Pons (tissue), 1 donor: ENCODE results near the gene ZNF581.
A peak's percentile ranks its signal among the peaks of the same experiment; 100 is the strongest.

ENCODE experiments used
- DNase-seq: peaks from one replicate; pipeline ENCODE4 v3.0.0-alpha.2; 2016; ENCODE audit warnings: low spot score

The ZNF581 gene

DNA sequence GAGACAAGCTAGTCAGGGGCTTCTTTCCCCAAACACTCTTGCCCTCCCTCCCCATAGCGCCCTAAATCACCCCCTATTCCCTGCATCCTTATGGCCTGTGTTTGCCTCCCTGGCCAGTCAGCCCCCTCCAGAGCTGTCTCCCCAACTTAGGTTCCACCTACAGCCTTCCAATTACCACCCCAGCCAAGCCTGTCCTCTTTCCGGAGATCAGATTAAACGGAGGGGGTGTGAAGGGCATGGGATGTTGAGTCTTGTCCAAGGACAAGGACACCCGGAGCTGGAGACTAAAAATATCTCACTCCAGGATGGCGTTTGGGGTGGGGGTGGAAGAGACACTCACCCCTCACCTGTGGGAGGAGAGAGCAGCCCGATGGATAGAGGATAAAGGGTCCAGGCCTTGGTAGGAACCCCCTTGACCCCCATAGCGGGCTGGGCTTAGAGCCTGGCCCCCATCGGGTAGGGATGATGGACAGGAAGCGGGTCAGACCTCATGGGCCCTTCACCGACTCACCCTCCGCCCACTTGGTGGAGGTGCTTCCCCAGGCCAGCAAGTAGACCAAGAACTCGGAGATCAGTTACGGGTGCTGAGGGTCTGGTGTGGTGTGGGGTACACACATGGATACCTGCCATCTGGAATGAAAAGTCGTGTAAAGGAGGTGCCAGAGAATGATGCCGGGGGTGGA lies 32.0 kb upstream of the ZNF581 start:
- DNase-seq, result no peak

DNA sequence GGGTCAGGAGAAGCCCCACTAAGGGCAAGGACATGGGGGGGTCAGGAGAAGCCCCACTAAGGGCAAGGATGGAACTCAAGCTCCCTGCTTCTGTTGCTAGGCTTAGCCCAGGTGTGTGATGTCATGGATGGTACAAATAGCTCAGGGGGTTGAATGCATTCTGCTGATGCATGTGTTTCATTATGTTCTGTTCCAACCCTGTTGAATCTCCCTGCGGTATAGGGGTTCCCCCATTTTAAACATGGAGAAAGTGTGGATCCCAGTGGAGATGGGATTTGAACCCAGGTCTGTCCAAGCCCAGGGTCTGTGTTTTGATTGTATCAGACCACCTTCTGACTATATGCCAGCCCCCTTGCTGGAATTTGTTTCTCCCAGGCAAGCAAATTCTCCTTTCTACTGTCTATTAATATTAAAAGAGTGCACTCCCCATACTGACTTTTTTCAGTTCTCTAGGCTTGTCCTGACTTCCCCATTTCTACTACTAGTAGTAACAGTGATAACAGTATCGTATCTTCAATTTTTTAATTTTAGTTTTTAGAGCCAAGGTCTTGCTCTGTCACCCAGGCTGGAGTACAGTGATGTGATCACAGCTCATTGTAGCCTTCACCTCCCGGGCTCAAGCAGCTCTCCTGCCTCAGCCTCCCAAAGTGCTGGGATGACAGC lies 31.3 kb upstream of the ZNF581 start:
- DNase-seq, result no peak

DNA sequence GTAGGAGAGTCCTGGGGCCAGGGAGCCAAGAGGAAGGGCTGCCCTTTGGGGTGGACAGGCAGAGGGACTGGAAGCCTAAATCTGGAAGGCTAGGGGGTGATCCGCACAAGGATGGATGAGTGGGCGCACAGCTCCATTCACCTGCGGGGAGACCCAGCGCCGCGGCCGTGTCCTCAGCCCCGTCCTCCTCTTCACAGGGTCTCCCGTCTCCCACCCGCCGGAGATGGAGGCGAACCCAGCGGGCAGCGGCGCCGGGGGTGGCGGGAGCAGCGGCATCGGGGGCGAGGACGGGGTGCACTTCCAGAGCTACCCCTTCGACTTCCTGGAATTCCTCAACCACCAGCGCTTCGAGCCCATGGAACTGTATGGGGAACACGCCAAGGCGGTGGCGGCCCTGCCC lies 30.1 kb upstream of the ZNF581 start:
- no peak for DNase-seq

DNA sequence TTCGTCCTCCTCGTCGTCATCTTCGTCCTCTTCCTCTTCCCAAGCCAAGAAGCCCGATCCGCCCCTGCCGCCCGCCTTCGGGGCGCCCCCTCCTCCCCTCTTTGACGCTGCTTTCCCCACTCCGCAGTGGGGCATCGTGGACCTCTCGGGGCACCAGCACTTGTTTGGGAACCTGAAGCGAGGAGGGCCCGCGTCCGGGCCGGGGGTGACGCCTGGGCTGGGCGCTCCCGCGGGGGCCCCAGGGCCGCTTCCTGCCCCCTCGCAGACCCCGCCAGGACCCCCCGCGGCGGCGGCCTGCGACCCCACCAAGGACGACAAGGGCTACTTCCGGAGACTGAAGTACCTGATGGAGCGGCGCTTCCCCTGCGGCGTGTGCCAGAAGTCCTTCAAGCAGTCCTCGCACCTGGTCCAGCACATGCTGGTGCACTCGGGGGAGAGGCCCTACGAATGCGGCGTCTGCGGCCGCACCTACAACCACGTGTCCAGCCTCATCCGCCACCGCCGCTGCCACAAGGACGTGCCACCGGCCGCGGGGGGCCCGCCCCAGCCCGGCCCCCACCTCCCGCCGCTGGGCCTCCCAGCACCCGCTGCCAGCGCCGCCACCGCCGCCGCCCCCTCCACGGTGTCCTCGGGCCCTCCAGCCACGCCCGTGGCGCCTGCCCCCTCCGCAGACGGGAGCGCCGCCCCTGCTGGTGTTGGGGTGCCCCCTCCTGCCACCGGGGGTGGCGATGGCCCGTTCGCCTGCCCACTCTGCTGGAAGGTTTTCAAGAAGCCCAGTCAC lies 29.3 kb upstream of the ZNF581 start:
- no peak for DNase-seq

DNA sequence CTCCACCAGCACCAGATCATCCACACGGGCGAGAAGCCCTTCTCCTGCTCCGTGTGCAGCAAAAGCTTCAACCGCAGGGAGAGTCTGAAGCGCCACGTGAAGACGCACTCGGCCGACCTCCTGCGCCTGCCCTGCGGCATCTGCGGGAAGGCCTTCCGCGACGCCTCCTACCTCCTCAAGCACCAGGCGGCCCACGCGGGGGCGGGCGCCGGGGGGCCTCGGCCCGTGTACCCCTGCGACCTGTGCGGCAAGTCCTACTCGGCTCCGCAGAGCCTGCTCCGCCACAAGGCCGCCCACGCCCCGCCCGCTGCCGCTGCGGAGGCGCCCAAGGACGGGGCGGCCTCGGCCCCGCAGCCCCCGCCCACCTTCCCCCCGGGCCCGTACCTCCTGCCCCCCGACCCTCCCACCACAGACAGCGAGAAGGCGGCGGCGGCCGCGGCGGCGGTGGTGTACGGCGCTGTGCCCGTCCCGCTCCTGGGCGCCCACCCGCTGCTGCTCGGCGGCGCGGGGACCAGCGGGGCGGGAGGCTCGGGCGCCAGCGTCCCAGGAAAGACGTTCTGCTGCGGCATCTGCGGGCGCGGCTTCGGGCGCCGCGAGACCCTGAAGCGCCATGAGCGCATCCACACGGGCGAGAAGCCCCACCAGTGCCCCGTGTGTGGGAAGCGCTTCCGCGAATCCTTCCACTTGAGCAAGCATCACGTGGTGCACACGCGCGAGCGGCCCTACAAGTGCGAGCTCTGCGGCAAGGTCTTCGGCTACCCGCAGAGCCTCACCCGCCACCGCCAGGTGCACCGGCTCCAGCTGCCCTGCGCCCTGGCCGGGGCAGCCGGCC lies 28.5 kb upstream of the ZNF581 start:
- DNase-seq, result no peak

DNA sequence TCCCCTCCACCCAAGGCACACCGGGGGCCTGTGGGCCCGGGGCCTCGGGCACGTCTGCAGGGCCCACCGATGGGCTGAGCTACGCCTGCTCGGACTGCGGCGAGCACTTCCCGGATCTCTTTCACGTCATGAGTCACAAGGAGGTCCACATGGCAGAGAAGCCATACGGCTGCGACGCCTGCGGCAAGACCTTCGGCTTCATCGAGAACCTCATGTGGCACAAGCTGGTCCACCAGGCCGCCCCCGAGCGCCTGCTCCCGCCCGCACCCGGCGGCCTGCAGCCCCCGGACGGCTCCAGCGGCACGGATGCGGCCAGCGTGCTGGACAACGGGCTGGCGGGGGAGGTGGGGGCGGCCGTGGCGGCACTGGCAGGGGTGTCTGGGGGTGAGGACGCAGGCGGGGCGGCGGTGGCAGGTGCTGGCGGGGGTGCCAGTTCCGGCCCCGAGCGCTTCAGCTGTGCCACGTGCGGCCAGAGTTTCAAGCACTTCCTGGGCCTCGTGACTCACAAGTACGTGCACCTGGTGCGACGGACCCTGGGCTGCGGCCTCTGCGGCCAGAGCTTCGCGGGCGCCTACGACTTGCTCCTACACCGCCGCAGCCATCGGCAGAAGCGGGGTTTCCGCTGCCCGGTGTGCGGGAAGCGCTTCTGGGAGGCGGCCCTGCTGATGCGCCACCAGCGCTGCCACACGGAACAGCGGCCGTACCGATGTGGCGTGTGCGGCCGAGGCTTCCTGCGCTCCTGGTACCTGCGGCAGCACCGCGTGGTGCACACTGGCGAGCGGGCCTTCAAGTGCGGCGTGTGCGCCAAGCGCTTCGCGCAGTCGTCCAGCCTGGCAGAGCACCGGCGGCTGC lies 27.7 kb upstream of the ZNF581 start:
- no peak for DNase-seq

DNA sequence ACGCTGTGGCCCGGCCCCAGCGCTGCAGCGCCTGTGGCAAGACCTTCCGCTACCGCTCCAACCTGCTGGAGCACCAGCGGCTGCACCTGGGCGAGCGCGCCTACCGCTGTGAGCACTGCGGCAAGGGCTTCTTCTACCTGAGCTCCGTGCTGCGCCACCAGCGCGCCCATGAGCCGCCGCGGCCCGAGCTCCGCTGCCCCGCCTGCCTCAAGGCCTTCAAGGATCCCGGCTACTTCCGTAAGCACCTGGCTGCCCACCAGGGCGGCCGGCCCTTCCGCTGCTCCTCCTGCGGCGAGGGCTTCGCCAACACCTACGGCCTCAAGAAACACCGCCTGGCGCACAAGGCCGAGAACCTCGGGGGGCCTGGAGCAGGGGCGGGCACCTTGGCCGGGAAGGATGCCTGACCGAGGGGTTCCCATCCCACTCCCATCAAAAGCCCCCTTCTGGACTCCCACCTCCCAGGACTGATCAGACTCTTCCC lies 27.0 kb upstream of the ZNF581 start:
- no peak for DNase-seq

DNA sequence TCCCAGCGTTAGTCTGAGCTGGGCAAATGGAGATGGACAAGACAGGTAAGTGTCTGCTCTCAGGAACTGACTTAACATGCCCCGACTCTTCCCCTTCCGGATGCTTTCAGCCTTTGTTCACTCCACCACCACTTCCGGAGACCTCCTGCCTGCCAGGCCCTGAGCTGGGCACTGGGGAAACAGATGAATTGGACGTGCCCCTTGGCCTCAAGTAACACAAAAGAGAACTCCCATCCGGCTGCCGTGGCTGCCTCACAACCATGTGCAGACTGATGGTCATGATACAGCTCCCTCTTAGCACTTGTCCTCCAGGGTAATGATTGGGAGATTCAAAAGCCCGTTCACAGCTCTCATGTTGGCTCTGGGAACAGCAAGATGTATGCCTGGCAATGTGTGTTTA lies 26.0 kb upstream of the ZNF581 start:
- no peak for DNase-seq

DNA sequence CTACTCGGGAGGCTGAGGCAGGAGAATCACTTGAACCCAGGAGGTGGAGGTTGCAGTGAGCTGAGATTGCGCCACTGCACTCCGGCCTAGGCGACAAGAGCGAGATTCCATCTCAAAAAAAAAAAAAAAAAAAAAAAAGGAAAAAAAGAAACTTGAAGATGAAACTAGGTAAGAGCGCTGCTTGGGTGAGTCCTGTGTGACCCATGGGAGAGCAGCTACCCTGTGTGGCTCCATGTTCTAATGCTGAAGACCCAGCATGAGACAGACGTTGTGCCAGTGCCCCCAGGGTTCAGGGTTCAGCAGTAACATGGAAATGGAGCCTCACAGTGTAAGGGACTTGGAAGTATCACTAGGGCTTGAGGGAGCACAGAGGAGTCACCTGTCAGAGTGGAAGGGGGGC lies 25.0 kb upstream of the ZNF581 start:
- no peak for DNase-seq

DNA sequence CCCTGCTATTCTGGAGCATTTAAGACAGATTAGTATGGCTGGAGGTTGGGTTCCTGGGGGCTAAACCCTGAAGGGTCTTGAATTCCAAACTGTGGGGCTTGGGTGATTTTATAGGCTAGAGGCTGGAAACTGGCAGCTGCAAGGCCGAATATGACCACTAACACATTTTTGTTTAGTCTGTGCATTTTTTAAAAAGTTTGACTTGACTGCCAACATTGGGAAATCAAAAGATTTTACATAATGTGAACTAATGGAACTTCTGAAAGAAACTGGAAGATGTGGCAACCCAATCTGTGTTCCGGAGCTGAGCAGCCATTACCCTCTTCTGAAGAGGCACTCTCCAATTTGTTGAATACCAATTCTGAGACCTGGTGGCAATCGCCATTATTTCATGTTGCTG lies 24.2 kb upstream of the ZNF581 start:
- no peak for DNase-seq

DNA sequence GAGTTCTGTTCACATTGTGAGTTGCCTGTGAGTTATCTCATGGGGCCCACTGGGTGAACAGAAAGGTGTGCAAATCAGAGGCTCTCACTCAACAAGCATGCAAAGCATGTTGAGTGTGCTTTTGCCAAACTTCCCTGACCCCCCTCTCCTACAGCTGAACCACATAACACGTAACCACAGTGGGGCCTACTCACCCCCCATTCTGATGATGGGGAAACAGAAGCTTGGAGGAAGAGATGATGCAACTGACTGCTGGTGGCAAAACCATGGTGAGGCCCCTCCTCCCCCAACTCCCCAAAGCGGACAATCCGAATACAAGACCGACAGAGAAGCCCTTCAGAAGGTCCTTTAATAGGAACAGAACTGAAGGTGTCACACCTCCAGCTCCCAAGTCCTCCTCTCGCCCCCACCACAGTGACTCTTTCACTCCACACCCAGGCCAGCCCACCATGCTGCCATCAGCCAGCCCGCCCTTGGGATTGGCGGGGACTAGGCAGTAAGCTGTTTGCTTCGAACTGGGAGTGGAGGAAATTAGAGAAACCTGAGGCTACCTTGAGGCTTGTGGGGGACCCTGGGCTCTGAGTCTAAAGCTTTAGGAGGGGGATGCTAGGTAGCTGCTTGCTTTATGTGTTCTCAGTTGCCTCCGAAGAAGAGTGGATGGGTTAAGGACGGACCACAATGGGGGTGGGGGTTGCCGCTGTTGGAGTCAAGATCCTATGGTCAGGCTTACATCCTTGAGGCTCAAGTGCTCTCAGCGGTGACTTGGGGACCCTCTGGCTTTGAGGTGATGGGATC lies 22.8 kb upstream of the ZNF581 start:
- DNase-seq, result no peak

DNA sequence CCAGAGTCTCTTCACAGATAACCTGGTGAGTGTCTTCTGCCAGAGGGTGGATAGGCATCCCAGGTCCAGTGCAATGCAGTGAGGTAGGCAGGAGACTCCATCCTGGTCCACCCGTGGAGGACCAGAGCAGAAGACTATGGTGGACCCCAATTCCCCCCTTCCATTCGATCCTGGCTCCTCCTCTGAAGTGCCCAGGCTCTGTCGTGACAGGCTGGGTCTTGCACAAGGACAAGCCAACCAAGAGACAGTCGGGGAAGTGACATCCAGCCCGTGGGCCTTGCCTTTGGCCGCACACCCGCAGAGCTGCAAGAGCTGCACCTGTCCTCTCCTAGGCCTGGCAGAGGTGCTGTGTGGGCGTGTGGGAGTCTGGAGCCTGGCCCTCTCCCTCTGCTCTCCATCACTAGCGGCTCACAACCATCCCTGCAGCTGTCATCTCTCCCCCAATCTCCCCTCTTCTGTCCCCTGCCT lies 22.2 kb upstream of the ZNF581 start:
- DNase-seq, result no peak

DNA sequence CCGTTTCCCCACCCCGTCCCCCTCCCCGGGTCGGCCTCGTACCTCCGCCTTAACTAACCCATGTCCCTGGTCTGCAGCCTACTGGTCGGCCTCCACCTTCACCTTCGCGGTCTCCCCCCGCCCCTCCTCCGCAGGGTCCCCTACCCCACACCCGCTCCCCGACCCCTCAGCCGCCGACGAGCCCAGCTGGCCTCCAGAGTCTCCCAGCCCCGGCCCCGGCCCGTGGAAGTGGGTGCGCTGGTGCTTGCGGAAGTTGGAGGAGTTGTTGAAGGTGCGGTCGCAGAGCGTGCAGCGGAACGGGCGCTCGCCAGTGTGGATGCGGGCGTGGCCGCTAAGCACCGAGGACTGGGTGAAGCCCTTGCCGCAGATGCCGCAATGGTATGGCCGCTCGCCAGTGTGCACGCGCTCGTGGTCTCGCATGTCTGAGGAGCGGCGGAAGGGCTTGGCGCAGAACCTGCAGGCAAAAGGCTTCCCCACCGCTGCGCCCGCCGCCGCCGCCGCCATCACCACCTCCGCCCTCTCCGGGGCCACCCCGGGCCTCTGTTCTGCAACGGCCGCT lies 21.7 kb upstream of the ZNF581 start:
- DNase-seq, result no peak

DNA sequence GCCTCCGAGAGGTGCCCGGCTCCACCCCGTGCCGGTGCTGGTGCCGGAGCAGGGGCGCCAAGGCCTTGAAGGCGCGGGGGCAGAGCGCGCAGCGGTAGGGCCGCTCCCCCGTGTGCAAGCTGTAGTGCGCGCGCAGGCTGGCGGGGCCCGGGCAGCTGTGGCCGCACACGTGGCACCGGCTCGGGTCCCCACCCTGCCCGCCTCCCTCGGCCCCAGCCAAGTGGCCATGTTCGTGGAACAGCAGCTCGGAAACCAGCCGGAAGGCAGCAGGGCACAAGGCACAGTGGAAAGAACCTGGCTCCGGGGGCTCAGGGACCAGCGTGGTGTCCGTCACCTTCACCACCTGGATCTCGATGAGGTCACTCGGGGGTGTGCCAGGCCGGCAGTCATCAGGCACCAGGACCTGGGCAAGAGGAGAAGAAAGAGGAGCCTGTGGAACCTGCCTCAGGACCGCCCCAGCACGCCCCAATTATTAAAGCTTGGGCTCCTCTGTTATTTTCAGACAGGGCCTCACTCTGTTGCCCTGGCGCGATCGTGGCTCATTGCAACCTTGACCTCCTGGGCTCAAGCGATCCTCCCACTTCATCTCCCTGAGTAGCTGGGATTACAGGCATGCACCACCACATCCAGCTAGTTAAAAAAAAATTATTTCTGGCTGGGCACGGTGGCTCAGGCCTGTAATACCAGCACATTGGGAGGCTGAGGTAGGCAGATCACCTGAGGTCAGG lies 21.0 kb upstream of the ZNF581 start:
- no peak for DNase-seq

DNA sequence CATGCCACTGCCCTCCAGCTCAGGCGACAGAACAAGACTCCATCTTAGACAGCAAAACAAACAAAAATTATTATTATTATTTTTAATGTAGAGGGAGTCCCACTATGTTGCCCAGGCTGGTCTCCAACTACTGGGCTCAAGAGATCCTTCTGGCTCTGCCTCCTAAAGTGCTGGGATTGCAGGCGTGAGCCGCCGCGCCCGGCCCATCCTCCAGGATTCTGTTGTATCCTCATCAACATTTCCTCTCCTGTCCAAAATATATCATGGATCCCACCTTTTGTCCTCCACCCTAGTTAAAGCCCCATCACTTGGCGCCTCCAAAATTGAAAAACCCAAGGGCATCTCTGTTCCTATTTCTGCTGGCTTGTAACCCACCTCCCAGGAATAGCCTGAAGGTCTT lies 20.3 kb upstream of the ZNF581 start:
- no peak for DNase-seq

DNA sequence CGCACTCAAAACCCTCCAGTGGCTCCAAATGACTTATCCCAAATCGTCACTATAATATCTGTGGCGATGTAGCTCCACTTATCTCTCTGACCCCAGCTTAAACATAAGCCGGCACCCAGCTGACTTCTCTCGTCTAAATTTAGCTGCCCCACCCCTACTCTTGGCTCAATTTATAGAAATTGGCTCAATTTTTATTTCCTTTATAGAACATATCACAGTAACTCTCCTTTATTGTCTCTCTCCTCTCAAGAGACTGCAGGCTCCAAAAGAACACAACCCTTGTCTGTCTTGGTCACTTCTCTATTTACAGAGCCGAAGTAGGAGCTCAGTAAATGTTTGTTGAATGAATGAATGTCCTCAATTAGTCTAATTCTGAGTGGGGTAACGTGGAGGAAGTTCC lies 19.9 kb upstream of the ZNF581 start:
- no peak for DNase-seq

DNA sequence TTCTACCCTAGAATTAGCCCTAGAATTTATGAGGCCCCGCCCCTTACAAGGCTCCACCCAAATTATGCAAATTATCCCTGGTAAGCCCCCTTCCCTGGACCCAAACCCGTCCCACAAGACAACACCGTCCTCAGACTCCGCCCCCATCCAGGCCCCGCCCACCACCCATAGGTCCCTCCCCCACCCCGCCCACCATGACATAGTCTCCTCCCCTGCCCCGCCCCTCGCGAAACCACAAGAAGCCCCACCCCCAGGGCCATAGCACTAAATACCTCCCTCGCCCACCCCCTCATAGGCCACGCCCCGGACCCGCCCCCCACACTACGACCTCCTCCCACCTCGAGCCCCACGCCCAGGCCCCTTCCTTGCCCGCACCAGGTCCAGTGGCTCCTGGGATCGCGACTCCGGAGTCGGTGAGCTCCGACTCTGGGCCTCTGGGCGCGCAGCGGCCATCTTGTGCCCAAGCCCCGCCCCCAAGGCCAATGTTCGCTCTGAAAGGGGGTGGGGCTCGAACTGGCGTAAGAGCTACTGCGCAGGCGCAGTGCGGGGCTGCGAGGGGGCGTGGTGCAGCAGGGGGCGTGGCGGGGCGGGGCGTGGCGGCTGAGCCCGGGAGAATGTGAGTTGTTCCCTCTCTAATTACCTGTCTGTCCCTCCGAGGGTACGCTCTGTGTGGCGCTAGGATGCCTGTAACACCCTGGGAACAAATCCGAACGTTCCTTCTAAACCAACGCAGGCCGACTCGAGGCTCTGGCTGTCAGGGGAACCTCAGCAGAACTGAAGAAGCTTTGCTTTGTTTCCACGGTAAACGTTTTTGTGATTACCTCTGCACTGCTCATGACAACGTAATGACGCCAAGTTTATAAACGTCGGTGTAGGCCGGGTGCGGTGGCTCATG lies 19.1 kb upstream of the ZNF581 start, which contains the start of gene ZNF784:
Gene ZNF784 (minus strand): TSS at position 458 of the 895 bp plus-strand sequence. CDS start 5 bp downstream, at position 453.
- DNase-seq, result peak; percentile 82

DNA sequence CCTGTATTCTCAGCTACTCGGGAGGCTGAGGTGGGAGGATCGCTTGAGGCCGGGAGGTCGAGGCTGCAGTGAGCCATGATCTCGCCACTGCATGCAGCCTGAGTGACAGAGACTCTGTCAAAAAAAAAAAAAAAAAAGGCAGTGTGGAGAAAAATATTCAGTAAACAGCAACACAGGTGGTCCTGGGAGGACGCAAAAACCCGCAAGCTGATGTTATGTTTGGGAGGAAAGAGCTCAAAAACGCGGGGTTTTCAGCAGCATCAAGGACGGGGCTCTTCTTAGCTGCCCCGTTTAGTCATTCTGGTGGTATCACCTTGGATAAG lies 18.5 kb upstream of the ZNF581 start:
- DNase-seq, result no peak
